ENCODE data around the gene SHKBP1. TPM values are rescaled to one million over a fixed set of nuclear protein-coding genes. Genes with fewer than 3 reads are reported as not detected.
"Not testable (repeated sequence)": the region's sequence is repeated elsewhere in the genome, so short reads cannot be mapped to it uniquely, and the experiment has no call there.

Gene SHKBP1
- total and polyA plus RNA-seq, 2 of the 13 experiments (the other 11 are each of a cell fraction or from before 2014, with no cell fraction given): 16.2 to 17.4 TPM

DNA sequence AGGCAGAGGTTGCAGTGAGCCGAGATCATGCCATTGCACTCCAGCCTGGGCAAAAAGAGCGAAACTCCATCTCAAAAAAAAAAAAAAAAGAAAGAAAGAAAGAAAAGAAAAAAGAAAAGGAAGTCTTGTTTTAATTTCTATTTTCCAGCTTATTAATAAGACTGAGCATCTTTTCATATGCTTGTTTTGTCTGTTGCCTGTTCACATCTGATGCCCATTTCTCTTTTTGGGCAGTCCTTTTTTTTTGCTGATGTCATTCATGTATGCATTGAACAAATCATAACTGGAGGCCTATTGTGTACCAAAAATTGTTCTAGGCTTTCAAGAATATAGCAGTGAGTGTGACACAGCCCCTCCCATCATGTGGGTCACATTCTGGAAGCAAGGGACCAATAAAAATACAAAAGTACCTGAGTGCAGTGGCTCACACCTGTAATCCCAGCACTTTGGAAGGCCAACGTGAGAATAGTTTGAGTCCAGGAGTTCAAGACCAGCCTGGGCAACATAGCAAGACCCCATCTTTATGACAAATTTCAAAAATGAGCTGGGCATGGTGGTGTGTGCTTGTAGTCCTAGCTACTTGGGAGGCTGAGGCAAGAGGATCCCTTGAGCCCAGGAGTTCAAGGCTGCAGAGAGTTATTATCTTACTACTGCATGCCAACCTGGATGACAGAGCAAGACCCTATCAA lies 30.4 kb upstream of the SHKBP1 start:
- H3K4me2 ChIP-seq (ENCODE audit: low read depth, low read length); H3K9ac ChIP-seq (ENCODE audit: insufficient read depth, low read depth, low read length); BruUV-seq (replicated peaks); H3K9me3 ChIP-seq (ENCODE audit: low read length); H3K27me3 ChIP-seq (ENCODE audit: control insufficient read depth in 1 of 2, insufficient read depth in 2 of 2, low read length in 2 of 2); FAIRE-seq; H2AFZ ChIP-seq (ENCODE audit: low read length); in situ Hi-C loops (cut with HindIII; ENCODE audit: extremely low pct_ligation_motif_present, low pct_unique_long_range_greater_than_20kb); DNase-seq (ENCODE audit: low spot score); CTCF ChIA-PET (ENCODE audit: low intra/inter-chr PET ratio, low total read pairs); H3K36me3 ChIP-seq (replicated peaks in 1 of 2; ENCODE audit: control insufficient read depth in 1 of 2, insufficient read depth in 2 of 2, low read length in 2 of 2); ATAC-seq; H3K79me2 ChIP-seq (ENCODE audit: insufficient read depth, low read length); POLR2A ChIA-PET; H3K4me3 ChIP-seq (replicated peaks in 1 of 3; ENCODE audit: insufficient read depth in 1 of 3, low read depth in 2 of 3, low read length in 3 of 3); H3K27ac ChIP-seq (ENCODE audit: extremely low read length, insufficient read depth, low read length); H4K20me1 ChIP-seq (ENCODE audit: insufficient read depth, low read length): not testable (repeated sequence)
- intact Hi-C loops (cut with micrococcal nuclease; ENCODE audit: unreplicated experiment): loop anchor here (10.0 kb wide), 1 partner anchor 89 kb away; no protein-coding TSS in a partner anchor
- H3K4me1 ChIP-seq (ENCODE audit: insufficient read depth, low read length): peaks cover 10% of the 10 kb centered on the region
- WGBS (ENCODE audit: low lambda C conversion rate): 3% methylated on average over 3 of the region's 3 CpGs

DNA sequence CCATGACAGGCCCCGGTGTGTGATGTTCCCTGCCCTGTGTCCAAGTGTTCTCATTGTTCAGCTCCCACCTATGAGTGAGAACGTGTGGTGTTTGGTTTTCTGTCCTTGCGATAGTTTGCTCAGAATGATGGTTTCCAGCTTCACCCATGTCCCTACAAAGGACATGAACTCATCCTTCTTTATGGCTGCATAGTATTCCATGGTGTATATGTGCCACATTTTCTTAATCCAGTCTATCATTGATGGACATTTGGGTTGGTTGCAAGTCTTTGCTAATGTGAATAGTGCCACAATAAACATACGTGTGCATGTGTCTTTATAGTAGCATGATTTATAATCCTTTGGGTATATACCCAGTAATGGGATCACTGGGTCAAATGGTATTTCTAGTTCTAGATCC lies 29.5 kb upstream of the SHKBP1 start:
- H3K9ac ChIP-seq (ENCODE audit: insufficient read depth, low read depth, low read length); in situ Hi-C loops (cut with HindIII; ENCODE audit: extremely low pct_ligation_motif_present, low pct_unique_long_range_greater_than_20kb); H3K4me3 ChIP-seq (replicated peaks in 1 of 3; ENCODE audit: insufficient read depth in 1 of 3, low read depth in 2 of 3, low read length in 3 of 3); H3K27ac ChIP-seq (ENCODE audit: extremely low read length, insufficient read depth, low read length); H3K27me3 ChIP-seq (ENCODE audit: control insufficient read depth in 1 of 2, insufficient read depth in 2 of 2, low read length in 2 of 2); H4K20me1 ChIP-seq (ENCODE audit: insufficient read depth, low read length); H3K9me3 ChIP-seq (ENCODE audit: low read length); FAIRE-seq; ATAC-seq; H3K4me2 ChIP-seq (ENCODE audit: low read depth, low read length); H3K79me2 ChIP-seq (ENCODE audit: insufficient read depth, low read length); BruUV-seq (replicated peaks); H2AFZ ChIP-seq (ENCODE audit: low read length); POLR2A ChIA-PET; DNase-seq (ENCODE audit: low spot score); H3K36me3 ChIP-seq (replicated peaks in 1 of 2; ENCODE audit: control insufficient read depth in 1 of 2, insufficient read depth in 2 of 2, low read length in 2 of 2): not testable (repeated sequence)
- peaks cover 14% of the 10 kb centered on the region for H3K4me1 ChIP-seq (ENCODE audit: insufficient read depth, low read length)
- CTCF ChIA-PET (ENCODE audit: low intra/inter-chr PET ratio, low total read pairs): interaction anchor here (3.2 to 3.4 kb wide), 2 partner anchors 51 to 87 kb away, joined by 18 to 20 read pairs; no protein-coding TSS in a partner anchor
- WGBS (ENCODE audit: low lambda C conversion rate): 0% methylated on average over 4 of the region's 4 CpGs
- intact Hi-C loops (cut with micrococcal nuclease; ENCODE audit: unreplicated experiment): loop anchor here (10.0 kb wide), 1 partner anchor 88 kb away; no protein-coding TSS in a partner anchor
